NCI-H2227 treated with DMSO at 0.1 percent for 48 hours (cell line): ENCODE measurements around the gene SAMD14.

Source experiments
- DNase-seq: peaks from one replicate; lab custom pipeline; 2025; lab: John Stamatoyannopoulos, UW

The SAMD14 gene

GRCh38 chr17:50165066-50165465 lies 35.1 kb upstream of the SAMD14 start:
- DNase-seq: no peak

DNA sequence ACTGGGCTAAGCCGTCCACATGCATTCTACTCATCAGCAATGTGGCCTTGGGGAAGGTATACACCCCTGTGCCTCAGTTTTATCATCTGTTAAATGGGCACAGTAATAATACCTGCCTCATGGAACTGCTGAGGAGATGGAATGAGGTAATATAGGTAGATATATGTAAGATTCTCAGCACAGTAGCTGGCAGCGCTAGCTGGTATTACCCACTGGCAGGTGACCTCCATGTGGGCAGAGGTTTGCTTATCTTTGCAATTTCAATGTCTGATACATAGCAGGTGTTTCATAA lies 34.7 kb upstream of the SAMD14 start:
- no peak for DNase-seq

DNA sequence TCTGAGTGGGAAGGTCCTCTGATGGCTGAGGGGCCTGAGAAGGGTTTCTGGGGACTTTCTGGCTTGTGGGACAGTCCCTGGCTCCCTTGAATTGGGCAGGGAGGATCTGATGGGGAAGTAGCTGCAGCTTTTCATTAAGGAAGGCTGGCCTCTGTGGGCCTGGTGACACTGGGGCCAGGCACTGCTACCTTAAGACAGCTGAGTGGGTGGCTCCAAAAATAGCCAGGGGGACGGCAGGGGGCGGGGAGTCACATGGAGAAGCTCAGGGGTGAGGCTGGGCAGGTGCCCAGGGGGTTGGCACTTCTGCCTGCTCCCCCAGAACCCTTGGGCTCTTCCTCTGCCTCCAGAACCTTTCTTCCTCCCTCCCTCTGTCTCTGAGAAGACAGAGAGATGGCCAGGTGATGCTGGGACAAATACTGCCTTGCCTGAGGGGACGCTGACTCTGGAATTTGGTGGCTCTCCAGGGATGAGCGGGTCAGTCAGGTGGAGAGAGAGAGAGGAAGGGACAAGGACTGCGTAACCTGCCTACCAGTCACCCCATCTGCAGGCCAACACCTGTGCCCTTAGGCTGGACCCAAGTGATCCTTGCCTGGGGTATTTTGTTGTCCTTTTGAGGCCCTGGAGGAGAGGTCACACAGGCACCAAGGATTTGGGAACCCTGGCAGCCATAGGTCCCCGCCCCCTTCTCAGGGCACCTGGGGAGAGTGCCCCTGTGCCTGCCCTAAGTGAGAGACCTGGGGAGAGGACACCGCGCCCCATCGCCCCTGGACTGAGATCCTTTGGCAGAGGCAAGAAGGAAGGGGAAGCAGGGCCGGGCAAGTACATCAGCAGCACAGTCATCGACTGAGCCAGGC lies 34.1 kb upstream of the SAMD14 start:
- no peak for DNase-seq

DNA sequence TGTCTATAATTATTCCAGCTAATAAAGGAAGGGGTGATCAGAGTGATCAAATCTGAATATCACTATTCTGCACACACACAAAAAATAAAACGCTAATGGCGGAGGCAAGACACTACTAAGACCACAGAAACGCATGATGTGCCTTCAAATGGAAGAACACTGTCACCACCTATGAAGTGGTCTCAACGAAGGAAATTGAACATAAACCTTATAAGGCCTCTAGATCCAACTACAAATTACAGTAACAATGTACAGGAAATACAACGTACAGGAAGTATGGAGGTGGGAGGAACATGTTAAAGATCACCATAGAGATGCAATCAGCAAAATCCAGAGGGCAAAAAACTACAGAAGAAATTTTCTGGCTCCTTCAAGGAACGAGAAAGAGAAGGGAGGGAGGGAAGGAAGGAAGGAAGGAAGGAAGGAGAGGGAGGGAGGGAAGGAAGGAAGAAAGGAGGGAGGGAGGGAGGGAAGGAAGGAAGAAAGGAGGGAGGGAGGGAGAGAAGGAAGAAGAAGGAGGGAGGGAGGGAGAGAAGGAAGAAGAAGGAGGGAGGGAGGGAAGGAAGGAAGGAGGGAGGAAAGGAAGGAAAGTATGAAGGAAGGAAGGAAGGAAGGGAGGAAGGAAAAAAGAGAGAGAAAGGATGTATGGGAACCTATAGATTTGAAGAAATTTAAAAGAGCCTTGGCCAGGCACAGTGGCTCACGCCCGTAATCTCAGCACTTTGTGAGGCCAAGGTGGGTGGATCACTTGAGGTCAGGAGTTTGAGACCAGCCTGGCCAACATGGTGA lies 32.7 kb upstream of the SAMD14 start:
- no peak for DNase-seq

DNA sequence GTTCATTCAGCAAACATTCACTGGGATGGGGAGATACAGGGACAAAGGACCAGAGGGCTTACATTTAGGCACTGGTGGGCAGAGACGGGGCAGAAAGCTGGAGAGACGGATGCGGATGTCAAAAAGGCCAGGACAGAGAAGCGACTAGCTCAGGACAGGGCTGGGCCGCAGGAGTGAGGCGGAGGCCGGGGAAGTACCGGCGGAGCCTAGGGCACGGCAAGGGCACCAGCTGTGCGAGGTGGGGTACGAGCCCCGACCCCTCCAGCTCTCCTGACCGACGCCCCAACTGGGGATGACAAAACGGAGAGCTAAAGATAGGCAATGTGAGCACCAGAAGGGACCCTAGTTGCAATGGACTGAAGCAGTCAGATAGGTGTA lies 31.9 kb upstream of the SAMD14 start:
- DNase-seq: no peak

DNA sequence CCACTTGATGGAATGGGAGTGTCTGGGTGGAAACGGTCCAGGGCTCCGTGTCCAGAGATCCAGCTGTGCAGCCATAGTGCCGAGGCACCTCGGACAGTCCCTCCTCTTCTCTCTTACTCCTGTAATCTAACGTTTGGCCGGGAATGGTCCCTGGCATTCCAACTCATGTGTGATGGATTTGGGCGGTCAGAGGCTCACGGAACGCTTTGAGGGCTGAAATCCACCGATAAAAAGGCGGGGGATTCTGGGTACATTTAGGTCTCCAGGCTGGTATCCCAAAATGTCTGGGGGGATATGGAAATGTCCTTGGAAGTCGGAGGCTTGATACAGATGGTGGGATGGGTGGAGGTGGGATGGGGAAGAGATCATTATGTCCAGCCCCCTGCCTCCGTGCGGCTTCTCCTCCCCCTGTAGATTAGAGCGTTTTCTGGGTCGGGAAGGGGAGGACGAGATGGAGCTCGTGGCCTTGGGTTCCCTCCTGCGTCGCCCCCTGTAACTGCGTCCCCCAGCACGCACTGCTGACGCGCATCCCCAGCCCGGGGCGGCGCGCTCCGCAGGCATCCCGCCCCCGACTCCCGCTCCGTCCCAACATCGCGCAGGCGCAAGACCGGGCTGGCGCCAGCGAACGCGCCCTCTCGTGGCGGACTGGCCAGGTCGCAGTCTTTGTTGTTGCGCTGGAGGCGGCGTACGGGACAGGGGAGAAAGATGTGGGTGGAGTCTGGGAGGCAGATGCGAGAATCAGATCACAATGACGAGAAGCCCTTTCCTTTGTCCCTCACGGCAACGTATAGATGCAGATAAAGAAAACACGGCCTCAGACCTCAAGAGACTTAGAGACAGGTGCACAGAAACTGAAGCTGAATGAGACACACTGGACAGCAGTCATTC lies 31.3 kb upstream of the SAMD14 start:
- peak; percentile 98 for DNase-seq

DNA sequence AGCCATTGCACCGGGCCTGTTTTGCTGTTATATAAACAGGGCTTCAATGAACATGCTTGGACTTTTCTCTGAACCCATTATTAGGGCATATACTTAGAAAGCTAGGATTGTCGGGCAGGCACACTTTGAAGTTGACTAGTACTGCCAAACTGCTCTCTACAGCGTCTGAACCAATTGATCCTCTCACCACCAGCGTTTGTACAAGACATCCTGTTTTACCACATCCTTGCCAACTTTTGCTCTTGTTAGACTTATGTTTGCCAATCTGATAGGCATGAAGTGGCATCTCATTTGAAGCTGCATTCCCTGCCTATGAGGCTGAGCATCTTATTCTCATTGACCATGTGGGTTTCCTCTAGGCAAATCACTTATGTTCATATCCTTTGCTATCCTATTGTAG lies 27.9 kb upstream of the SAMD14 start:
- no peak for DNase-seq

GRCh38 chr17:50155115-50155819 lies 25.3 kb upstream of the SAMD14 start:
- DNase-seq: peak; percentile 57

GRCh38 chr17:50154604-50155003 lies 24.6 kb upstream of the SAMD14 start:
- DNase-seq: no peak

DNA sequence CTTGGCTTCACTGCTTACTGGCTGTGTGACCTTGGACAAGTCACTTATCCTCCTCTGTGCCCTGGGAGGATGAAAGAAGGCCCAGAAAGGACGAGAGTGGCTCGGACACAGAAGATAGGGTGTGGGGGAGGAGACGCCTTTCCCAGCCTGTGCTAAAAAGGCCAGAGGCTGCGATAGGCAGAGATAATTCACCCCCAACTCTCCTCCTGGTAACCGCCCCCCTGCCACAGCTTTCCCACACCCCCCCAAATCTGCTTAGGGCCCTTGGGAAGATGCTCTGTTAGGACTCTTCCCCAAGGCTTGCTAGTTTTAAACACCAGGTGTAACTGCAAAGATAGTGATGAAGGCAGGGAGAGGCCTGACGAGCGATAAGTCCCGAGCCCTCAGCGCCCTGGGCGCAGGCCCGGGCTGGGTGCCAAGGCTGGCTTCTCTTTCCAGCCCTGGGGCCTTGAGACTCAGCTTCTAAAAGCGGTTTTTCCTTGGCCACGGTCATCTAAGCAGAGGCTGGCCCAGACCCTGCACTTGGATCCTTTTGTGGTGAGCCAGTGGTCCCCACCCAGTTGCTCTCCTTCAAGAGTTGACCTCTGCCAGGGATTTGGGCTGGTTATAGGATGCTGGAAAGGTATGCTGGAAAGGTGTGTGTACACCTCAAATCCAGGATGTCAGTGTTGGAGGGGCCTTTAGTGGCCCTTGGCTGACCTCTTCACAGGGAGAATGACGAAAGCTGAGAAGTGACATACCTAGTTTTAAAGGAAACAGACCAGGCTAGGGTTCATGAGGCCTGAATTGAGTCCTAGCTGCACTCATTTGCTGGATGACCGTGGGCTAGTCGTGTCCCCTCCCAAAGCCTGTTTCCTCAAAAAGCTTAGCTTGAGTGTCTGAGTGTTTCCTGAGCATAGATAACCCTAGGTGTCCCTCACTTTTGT lies 24.0 kb upstream of the SAMD14 start:
- DNase-seq: no peak

DNA sequence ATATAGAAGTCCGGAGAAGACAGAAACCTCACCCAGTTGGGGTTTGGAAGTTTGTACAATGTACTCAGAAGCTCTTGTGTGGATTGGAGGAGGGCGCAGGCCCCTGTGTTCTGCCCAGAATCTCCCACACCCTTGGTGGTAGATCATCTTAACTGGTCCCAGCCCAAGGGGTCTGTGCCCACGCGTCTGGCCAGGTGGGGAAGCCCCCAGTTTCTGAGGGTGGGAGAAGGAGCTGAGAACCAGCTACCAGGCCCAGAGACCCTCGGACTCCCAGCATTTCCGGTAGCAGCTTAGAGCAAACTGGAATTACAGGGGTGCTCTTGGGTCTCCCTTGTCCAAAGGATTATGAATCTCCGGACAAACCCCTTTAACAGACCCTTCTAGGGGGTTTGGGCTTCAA lies 22.8 kb upstream of the SAMD14 start:
- no peak for DNase-seq

DNA sequence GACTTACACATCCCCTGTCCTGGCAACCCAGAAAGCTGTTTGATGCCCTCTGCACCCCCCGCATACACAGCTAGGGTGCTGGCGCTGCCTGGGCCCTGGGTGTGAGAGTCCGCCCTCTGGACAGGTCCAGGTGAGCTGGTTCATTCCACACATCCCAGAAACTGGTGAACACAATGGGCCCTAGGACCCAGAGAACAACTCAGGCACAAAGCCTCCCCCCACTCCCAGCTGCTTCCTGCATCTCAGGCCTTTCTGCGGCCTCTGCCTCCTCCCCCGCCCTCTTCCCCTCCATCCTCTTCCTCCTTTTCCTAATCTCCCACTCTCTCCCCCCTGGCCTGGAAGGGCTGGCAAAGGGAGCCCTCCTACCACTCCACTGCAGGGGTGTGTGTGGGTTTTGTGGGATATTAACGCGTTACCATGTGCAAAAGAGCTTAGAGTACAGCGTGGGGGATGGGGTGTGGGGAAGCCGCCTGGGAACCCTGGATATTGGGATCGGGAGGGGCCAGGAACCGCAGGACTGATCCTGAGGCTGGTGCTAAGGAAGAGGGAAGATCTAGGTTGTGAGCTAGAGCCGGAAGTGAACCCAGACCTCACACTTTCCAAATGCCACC lies 22.1 kb upstream of the SAMD14 start:
- peak; percentile 80 for DNase-seq

GRCh38 chr17:50151041-50151936 lies 21.3 kb upstream of the SAMD14 start:
- peak; percentile 60 for DNase-seq

DNA sequence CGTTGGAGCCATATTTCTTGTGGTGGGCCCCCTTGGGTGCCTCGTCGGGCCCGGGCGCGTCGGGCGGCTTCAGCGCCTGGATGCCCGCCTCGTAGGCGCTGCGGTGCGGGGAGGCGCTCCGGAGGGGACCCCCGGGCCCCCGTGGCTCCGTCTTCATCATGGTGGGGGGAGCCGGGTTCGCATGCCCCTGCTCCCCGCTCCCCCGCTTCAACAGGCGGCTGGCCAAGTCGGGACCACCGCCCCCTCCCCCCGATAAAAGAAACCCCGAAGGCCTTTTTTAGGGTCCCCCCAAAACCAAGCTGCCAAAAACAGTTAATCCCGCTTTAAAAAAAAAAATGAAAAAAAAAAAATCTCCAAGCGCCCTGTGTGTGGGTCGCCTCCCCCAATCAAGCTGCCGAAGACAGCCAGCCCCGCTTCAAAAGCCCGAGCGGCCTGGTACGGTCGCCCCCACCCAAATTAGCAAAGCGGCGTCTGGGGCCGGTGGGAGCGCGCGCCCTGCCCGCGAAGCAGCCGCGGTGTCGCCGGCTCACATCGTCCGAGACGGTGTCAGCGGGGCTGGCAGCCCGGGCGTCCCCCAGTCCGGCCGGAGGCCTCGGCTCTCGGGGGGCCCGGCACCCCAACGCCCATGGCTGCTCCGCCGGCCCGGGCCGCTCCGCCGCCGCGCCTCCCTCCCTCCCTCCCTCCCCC lies 20.5 kb upstream of the SAMD14 start, which contains the start of gene PPP1R9B:
TSS of gene PPP1R9B (minus strand) at position 324 of the 687 bp plus-strand sequence. CDS start at position 160, 164 bp downstream.
- DNase-seq: no peak

DNA sequence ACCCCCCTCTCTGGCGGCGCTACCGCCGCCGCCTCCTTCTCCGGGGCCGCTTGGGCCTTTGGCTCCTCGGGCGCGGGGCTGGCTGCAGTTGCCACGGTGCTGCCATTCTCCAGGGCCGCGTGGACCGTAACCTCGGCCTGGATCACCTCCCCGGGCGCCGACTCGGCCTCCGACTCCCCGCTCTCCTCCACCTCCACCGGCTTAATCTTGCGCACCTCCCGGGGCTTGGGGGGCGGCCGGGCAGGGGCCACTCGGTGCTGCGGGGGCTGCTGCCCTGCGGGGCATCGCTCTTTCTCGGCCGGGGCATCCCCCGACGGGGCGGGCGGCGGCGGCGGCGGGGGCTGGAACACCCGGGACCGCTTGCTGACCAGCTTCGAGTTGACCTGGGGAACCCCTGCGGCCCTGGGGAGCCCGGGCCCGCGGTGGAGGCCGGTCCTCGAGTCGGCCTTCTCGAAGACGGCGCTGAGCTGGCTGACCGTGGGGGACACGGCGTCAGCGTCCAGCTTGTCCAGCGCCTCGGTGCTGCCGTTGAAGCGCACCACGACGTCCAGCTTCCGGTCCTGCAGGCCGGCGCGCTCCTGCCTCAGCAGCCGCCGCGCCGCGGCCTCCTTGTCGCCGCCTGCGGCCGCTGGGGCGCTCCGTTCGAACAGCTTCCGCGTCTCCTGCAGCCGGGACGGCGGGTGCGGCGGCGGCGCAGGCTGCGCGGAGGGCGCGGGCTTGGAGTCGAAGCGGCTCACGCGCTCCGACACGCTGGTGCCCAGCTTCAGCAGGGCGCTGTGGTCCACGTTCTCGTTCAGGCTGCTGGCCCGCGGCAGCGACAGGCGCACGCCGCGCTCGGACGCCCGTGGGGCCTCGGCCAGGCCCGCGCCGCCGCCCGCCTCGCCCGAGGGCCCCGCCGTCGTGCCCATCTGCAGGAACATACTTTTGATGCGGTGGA lies 19.7 kb upstream of the SAMD14 start:
- peak; percentile 16 for DNase-seq

- DNase-seq: no peak
Measured at GRCh38 chr17:50149091-50149416, 19.1 kb upstream of the SAMD14 start.

- DNase-seq: no peak
Measured at GRCh38 chr17:50148226-50149090, 18.5 kb upstream of the SAMD14 start.
